Neural progenitor cell (in vitro differentiated cells): ENCODE results near the gene SLC14A1. TPM values are rescaled to one million over a fixed set of nuclear protein-coding genes. Genes with fewer than 3 reads are reported as not detected.
A peak's percentile ranks its signal among the peaks of the same experiment; 100 is the strongest.

ENCODE experiments used
- DNase-seq: peaks from one replicate; pipeline ENCODE4 v3.0.0-alpha.2; 2016; ENCODE audit warnings: low spot score
- H2AFZ ChIP-seq: fragments of 200-600 bp; sonication (generic); replicated peaks from 2 replicates; pipeline ENCODE4 v1.6.1; 2016; ENCODE audit warnings: antibody characterized with exemption
- H3F3A ChIP-seq: fragments of 200-600 bp; sonication (generic); 2 replicates; pipeline ENCODE4 v1.6.1; 2016; ENCODE audit warnings: antibody characterized with exemption, low read depth
- H3K27ac ChIP-seq: fragments of 200-600 bp; sonication (generic); 2 replicates; pipeline ENCODE4 v1.5.1; 2016; ENCODE audit warnings: mild to moderate bottlenecking
- H3K27me3 ChIP-seq: fragments of 200-600 bp; sonication (generic); 2 replicates; pipeline ENCODE4 v1.6.1; 2016; ENCODE audit warnings: mild to moderate bottlenecking, moderate library complexity
- H3K36me3 ChIP-seq: fragments of 200-600 bp; sonication (generic); 2 replicates; pipeline ENCODE4 v1.5.1; 2016
- H3K4me1 ChIP-seq: fragments of 200-600 bp; sonication (generic); 2 replicates; pipeline ENCODE4 v1.6.1; 2016; ENCODE audit warnings: mixed run types
- H3K4me2 ChIP-seq: fragments of 200-600 bp; sonication (generic); 2 replicates; pipeline ENCODE4 v1.6.1; 2016
- H3K4me3 ChIP-seq: fragments of 200-600 bp; sonication (generic); 2 replicates; pipeline ENCODE4 v1.5.1; 2016
- H3K79me2 ChIP-seq: fragments of 200-600 bp; sonication (generic); 2 replicates; pipeline ENCODE4 v1.6.1; 2016; ENCODE audit warnings: low read depth
- H3K9ac ChIP-seq: fragments of 200-600 bp; sonication (generic); 2 replicates; pipeline ENCODE4 v1.6.1; 2016
- H3K9me3 ChIP-seq: fragments of 200-600 bp; sonication (generic); 2 replicates; pipeline ENCODE4 v1.5.1; 2016; ENCODE audit warnings: low read depth
- H4K20me1 ChIP-seq: fragments of 200-600 bp; sonication (generic); 2 replicates; pipeline ENCODE4 v1.6.1; 2016; ENCODE audit warnings: low read depth
- H3K27ac Mint-ChIP-seq: 3 replicates; pipeline ENCODE4 v1.8.0; 2021; ENCODE audit warnings: mixed read lengths
- H3K27me3 Mint-ChIP-seq: 2 replicates; pipeline ENCODE4 v1.8.0; 2022; ENCODE audit warnings: low read depth, mild to moderate bottlenecking, inconsistent platforms, moderate library complexity, mixed read lengths; ENCODE audit not compliant: insufficient read depth
- H3K36me3 Mint-ChIP-seq: 3 replicates; pipeline ENCODE4 v1.8.0; 2021; ENCODE audit warnings: mixed read lengths
- H3K4me1 Mint-ChIP-seq: 3 replicates; pipeline ENCODE4 v1.8.0; 2021; ENCODE audit warnings: mixed read lengths
- H3K4me3 Mint-ChIP-seq: 3 replicates; pipeline ENCODE4 v1.8.0; 2021; ENCODE audit warnings: mild to moderate bottlenecking, moderate library complexity, mixed read lengths
- H3K9me3 Mint-ChIP-seq: 3 replicates; pipeline ENCODE4 v1.8.0; 2020; ENCODE audit warnings: mixed read lengths
- EZH2 ChIP-seq: fragments of 200-600 bp; sonication (generic); IDR thresholded peaks from 2 replicates; pipeline ENCODE4 v1.6.1; 2017; ENCODE audit warnings: antibody characterized with exemption, mild to moderate bottlenecking, moderate library complexity
- EZH2phosphoT487 ChIP-seq: fragments of 200-600 bp; sonication (generic); IDR thresholded peaks from 2 replicates; pipeline ENCODE4 v1.6.1; 2017; ENCODE audit warnings: antibody characterized with exemption
- total RNA-seq: library from RNA; depleted of rRNA; stranded (reverse); fragments of >200 nt; gene quantifications from 2 replicates; pipeline ENCODE4 v1.2.3, GENCODE V29; 2015; ENCODE audit warnings: low replicate concordance
- TF ChIP-seq, protein P1 (sequence below): fragments of 200-600 bp; sonication (generic); IDR thresholded peaks from 2 replicates; pipeline ENCODE4 v1.5.1; 2017; ENCODE audit warnings: antibody characterized with exemption, mild to moderate bottlenecking

SLC14A1 gene
- total RNA-seq, 1 donor from 2014 or later: not detected

- Histone ChIP-seq H3K9me3 (no peaks in the 10 kb centered on the region), H3K4me3 (no peak overlapping the region), H3K27me3 (no peaks in the 10 kb centered on the region), H3K79me2 (no peaks in the 10 kb centered on the region), H3K27ac (no peak overlapping the region), H3K4me2 (no peak overlapping the region), H3K36me3 (no peaks in the 10 kb centered on the region), H2AFZ (no peak overlapping the region), H3F3A (no peaks in the 10 kb centered on the region), H4K20me1 (no peaks in the 10 kb centered on the region), H3K4me1 (peaks cover 3% of the 10 kb centered on the region), H3K9ac (no peak overlapping the region)
- H3K9me3 Mint-ChIP-seq: no peaks in the 10 kb centered on the region
- no peak for TF ChIP-seq EZH2
- no peak for TF ChIP-seq EZH2phosphoT487
- TF ChIP-seq, protein P1, sequence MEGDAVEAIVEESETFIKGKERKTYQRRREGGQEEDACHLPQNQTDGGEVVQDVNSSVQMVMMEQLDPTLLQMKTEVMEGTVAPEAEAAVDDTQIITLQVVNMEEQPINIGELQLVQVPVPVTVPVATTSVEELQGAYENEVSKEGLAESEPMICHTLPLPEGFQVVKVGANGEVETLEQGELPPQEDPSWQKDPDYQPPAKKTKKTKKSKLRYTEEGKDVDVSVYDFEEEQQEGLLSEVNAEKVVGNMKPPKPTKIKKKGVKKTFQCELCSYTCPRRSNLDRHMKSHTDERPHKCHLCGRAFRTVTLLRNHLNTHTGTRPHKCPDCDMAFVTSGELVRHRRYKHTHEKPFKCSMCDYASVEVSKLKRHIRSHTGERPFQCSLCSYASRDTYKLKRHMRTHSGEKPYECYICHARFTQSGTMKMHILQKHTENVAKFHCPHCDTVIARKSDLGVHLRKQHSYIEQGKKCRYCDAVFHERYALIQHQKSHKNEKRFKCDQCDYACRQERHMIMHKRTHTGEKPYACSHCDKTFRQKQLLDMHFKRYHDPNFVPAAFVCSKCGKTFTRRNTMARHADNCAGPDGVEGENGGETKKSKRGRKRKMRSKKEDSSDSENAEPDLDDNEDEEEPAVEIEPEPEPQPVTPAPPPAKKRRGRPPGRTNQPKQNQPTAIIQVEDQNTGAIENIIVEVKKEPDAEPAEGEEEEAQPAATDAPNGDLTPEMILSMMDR: no peak
- H3K4me1 Mint-ChIP-seq: peaks cover 23% of the 10 kb centered on the region
- no peak overlapping the region for H3K27ac Mint-ChIP-seq
- H3K36me3 Mint-ChIP-seq: no peaks in the 10 kb centered on the region
- no peak for DNase-seq
- H3K27me3 Mint-ChIP-seq: peaks cover 2% of the 10 kb centered on the region
- no peak overlapping the region for H3K4me3 Mint-ChIP-seq
Measured at GRCh38 chr18:45741056-45741455, 17.1 kb downstream of the SLC14A1 start.

- Histone ChIP-seq H3K4me2 (no peak overlapping the region), H3K9ac (no peak overlapping the region), H3K27ac (no peak overlapping the region), H3K4me1 (no peaks in the 10 kb centered on the region), H3F3A (no peaks in the 10 kb centered on the region), H3K36me3 (no peaks in the 10 kb centered on the region), H3K27me3 (no peaks in the 10 kb centered on the region), H3K79me2 (no peaks in the 10 kb centered on the region), H3K9me3 (no peaks in the 10 kb centered on the region), H4K20me1 (no peaks in the 10 kb centered on the region), H3K4me3 (no peak overlapping the region), H2AFZ (no peak overlapping the region)
- H3K27me3 Mint-ChIP-seq: peaks cover 2% of the 10 kb centered on the region
- no peaks in the 10 kb centered on the region for H3K36me3 Mint-ChIP-seq
- H3K27ac Mint-ChIP-seq: no peak overlapping the region
- H3K4me3 Mint-ChIP-seq: no peak overlapping the region
- DNase-seq: no peak
- peaks cover 6% of the 10 kb centered on the region for H3K4me1 Mint-ChIP-seq
- H3K9me3 Mint-ChIP-seq: no peaks in the 10 kb centered on the region
- TF ChIP-seq EZH2 (no peak), EZH2phosphoT487 (no peak)
- TF ChIP-seq, protein P1: no peak
Measured at GRCh38 chr18:45745817-45746461, 22.0 kb downstream of the SLC14A1 start.

GRCh38 chr18:45748501-45748900 is 24.5 kb downstream of the SLC14A1 start:
- Mint-ChIP-seq H3K9me3 (no peaks in the 10 kb centered on the region), H3K4me1 (peaks cover 3% of the 10 kb centered on the region), H3K36me3 (no peaks in the 10 kb centered on the region), H3K27ac (peak overlapping the region; percentile 29), H3K4me3 (no peak overlapping the region), H3K27me3 (peaks cover 2% of the 10 kb centered on the region)
- H3K9ac ChIP-seq: no peak overlapping the region
- no peaks in the 10 kb centered on the region for H3K9me3 ChIP-seq
- no peak overlapping the region for H3K4me3 ChIP-seq
- no peak for DNase-seq
- no peak overlapping the region for H3K4me2 ChIP-seq
- TF ChIP-seq EZH2phosphoT487: no peak
- TF ChIP-seq, protein P1: no peak
- TF ChIP-seq EZH2: no peak
- no peak overlapping the region for H3K27ac ChIP-seq
- H3F3A ChIP-seq: no peaks in the 10 kb centered on the region
- no peaks in the 10 kb centered on the region for H4K20me1 ChIP-seq
- H3K36me3 ChIP-seq: no peaks in the 10 kb centered on the region
- no peak overlapping the region for H2AFZ ChIP-seq
- no peaks in the 10 kb centered on the region for H3K79me2 ChIP-seq
- no peaks in the 10 kb centered on the region for H3K27me3 ChIP-seq
- no peaks in the 10 kb centered on the region for H3K4me1 ChIP-seq
